ENCODE results near the gene GRID2.
"Not testable (repeated sequence)": the region's sequence is repeated elsewhere in the genome, so short reads cannot be mapped to it uniquely, and the experiment has no call there.

Gene GRID2

GRCh38 chr4:92442131-92442530, 138.4 kb downstream of the GRID2 start:
- H3K27me3 ChIP-seq (replicated peaks; ENCODE audit: control insufficient read depth, insufficient read depth, low read length); DNase-seq (ENCODE audit: low read depth); H3K9ac ChIP-seq (ENCODE audit: low read length); H3K4me1 ChIP-seq (ENCODE audit: control insufficient read depth, insufficient read depth, low read length); H3K9me3 ChIP-seq (ENCODE audit: control insufficient read depth, low read length); H3K36me3 ChIP-seq (ENCODE audit: control insufficient read depth, insufficient read depth, low read length, severe bottlenecking); H3K4me3 ChIP-seq (ENCODE audit: low read length): not testable (repeated sequence)

- H3K4me3 ChIP-seq (ENCODE audit: low read length); H3K9me3 ChIP-seq (ENCODE audit: control insufficient read depth, low read length); H3K9ac ChIP-seq (ENCODE audit: low read length); H3K27me3 ChIP-seq (replicated peaks; ENCODE audit: control insufficient read depth, insufficient read depth, low read length); DNase-seq (ENCODE audit: low read depth); H3K4me1 ChIP-seq (ENCODE audit: control insufficient read depth, insufficient read depth, low read length); H3K36me3 ChIP-seq (ENCODE audit: control insufficient read depth, insufficient read depth, low read length, severe bottlenecking): not testable (repeated sequence)
Observed at GRCh38 chr4:92444143-92444843, 140.5 kb downstream of the GRID2 start.

GRCh38 chr4:92445127-92445526, 141.4 kb downstream of the GRID2 start:
- H3K4me1 ChIP-seq (ENCODE audit: control insufficient read depth, insufficient read depth, low read length) = no peaks in the 10 kb centered on the region
- H3K27me3 ChIP-seq (replicated peaks; ENCODE audit: control insufficient read depth, insufficient read depth, low read length) = no peaks in the 10 kb centered on the region

GRCh38 chr4:92447255-92447905, 143.6 kb downstream of the GRID2 start:
- Histone ChIP-seq H3K9me3 (ENCODE audit: control insufficient read depth, low read length) (no peaks in the 10 kb centered on the region), H3K4me3 (ENCODE audit: low read length) (no peak overlapping the region)

More at GRCh38 chr4:92445127-92445526, 141.4 kb downstream of the GRID2 start:
- no peak for DNase-seq (ENCODE audit: low read depth)
- no peaks in the 10 kb centered on the region for H3K9me3 ChIP-seq (ENCODE audit: control insufficient read depth, low read length)
- H3K9ac ChIP-seq (ENCODE audit: low read length) = no peak overlapping the region
- no peaks in the 10 kb centered on the region for H3K36me3 ChIP-seq (ENCODE audit: control insufficient read depth, insufficient read depth, low read length, severe bottlenecking)
- H3K4me3 ChIP-seq (ENCODE audit: low read length) = no peak overlapping the region

GRCh38 chr4:92448176-92448575, 144.4 kb downstream of the GRID2 start:
- H3K4me3 ChIP-seq (ENCODE audit: low read length); H3K9me3 ChIP-seq (ENCODE audit: control insufficient read depth, low read length); DNase-seq (ENCODE audit: low read depth); H3K27me3 ChIP-seq (replicated peaks; ENCODE audit: control insufficient read depth, insufficient read depth, low read length); H3K9ac ChIP-seq (ENCODE audit: low read length); H3K36me3 ChIP-seq (ENCODE audit: control insufficient read depth, insufficient read depth, low read length, severe bottlenecking); H3K4me1 ChIP-seq (ENCODE audit: control insufficient read depth, insufficient read depth, low read length): not testable (repeated sequence)

More at GRCh38 chr4:92447255-92447905, 143.6 kb downstream of the GRID2 start:
- no peaks in the 10 kb centered on the region for H3K27me3 ChIP-seq (replicated peaks; ENCODE audit: control insufficient read depth, insufficient read depth, low read length)
- peaks cover 6% of the 10 kb centered on the region for H3K4me1 ChIP-seq (ENCODE audit: control insufficient read depth, insufficient read depth, low read length)
- DNase-seq (ENCODE audit: low read depth) = no peak
- no peak overlapping the region for H3K9ac ChIP-seq (ENCODE audit: low read length)
- H3K36me3 ChIP-seq (ENCODE audit: control insufficient read depth, insufficient read depth, low read length, severe bottlenecking) = no peaks in the 10 kb centered on the region

GRCh38 chr4:92450694-92451093, 146.9 kb downstream of the GRID2 start:
- no peak for DNase-seq (ENCODE audit: low read depth)
- no peak overlapping the region for H3K4me3 ChIP-seq (ENCODE audit: low read length)
- no peaks in the 10 kb centered on the region for H3K9me3 ChIP-seq (ENCODE audit: control insufficient read depth, low read length)
- H3K9ac ChIP-seq (ENCODE audit: low read length) = no peak overlapping the region
- H3K4me1 ChIP-seq (ENCODE audit: control insufficient read depth, insufficient read depth, low read length) = peaks cover 18% of the 10 kb centered on the region
- H3K36me3 ChIP-seq (ENCODE audit: control insufficient read depth, insufficient read depth, low read length, severe bottlenecking) = no peaks in the 10 kb centered on the region
- H3K27me3 ChIP-seq (replicated peaks; ENCODE audit: control insufficient read depth, insufficient read depth, low read length) = no peaks in the 10 kb centered on the region

DNA sequence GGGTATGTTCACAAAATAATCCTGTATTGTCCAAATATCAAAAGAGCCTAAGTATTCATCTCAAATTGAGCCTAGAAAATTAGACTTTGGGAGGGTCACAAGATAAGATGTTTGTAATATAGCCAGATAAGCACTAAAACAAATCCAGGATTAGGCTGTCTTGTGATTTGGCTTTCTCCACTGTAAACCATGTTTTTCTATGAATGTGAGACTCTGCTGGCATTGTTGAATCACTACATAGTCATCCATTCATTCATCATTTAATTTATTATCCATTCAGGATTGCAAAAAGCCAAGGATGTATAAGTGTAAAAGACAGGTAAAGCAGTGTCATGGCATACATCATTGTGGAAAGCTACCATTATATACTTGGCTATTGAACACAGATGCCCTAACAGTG, 148.0 kb downstream of the GRID2 start:
- Histone ChIP-seq H3K9me3 (ENCODE audit: control insufficient read depth, low read length) (no peaks in the 10 kb centered on the region), H3K4me3 (ENCODE audit: low read length) (no peak overlapping the region), H3K4me1 (ENCODE audit: control insufficient read depth, insufficient read depth, low read length) (peaks cover 18% of the 10 kb centered on the region), H3K9ac (ENCODE audit: low read length) (no peak overlapping the region), H3K36me3 (ENCODE audit: control insufficient read depth, insufficient read depth, low read length, severe bottlenecking) (no peaks in the 10 kb centered on the region), H3K27me3 (replicated peaks; ENCODE audit: control insufficient read depth, insufficient read depth, low read length) (no peaks in the 10 kb centered on the region)
- no peak for DNase-seq (ENCODE audit: low read depth)

DNA sequence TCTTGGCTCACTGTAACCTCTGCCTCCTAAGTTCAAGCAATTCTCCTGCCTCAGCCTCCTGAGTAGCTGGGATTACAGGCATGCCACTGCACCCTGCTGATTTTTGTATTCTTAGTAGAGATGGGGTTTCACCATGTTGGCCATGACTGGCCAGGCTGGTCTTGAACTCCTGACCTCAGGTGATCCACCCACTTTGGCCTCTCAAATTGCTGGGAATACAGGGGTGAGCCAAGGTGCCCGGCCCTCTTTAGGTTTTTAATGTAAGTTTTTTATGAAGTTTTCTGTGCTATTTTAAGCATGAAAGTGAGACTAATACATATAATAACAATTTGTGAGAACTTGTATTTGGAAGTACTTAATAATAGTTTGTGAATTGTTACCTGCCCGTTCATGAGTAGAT, 148.6 kb downstream of the GRID2 start:
- peaks cover 18% of the 10 kb centered on the region for H3K4me1 ChIP-seq (ENCODE audit: control insufficient read depth, insufficient read depth, low read length)
- DNase-seq (ENCODE audit: low read depth); H3K36me3 ChIP-seq (ENCODE audit: control insufficient read depth, insufficient read depth, low read length, severe bottlenecking); H3K4me3 ChIP-seq (ENCODE audit: low read length); H3K9ac ChIP-seq (ENCODE audit: low read length); H3K9me3 ChIP-seq (ENCODE audit: control insufficient read depth, low read length); H3K27me3 ChIP-seq (replicated peaks; ENCODE audit: control insufficient read depth, insufficient read depth, low read length): not testable (repeated sequence)

GRCh38 chr4:92455329-92455839, 151.6 kb downstream of the GRID2 start:
- no peaks in the 10 kb centered on the region for H3K27me3 ChIP-seq (replicated peaks; ENCODE audit: control insufficient read depth, insufficient read depth, low read length)
- H3K4me1 ChIP-seq (ENCODE audit: control insufficient read depth, insufficient read depth, low read length) = peaks cover 18% of the 10 kb centered on the region
- no peak for DNase-seq (ENCODE audit: low read depth)
- H3K9me3 ChIP-seq (ENCODE audit: control insufficient read depth, low read length) = no peaks in the 10 kb centered on the region
- H3K9ac ChIP-seq (ENCODE audit: low read length) = no peak overlapping the region
- no peaks in the 10 kb centered on the region for H3K36me3 ChIP-seq (ENCODE audit: control insufficient read depth, insufficient read depth, low read length, severe bottlenecking)
- H3K4me3 ChIP-seq (ENCODE audit: low read length) = no peak overlapping the region

GRCh38 chr4:92455951-92456350, 152.2 kb downstream of the GRID2 start:
- no peaks in the 10 kb centered on the region for H3K36me3 ChIP-seq (ENCODE audit: control insufficient read depth, insufficient read depth, low read length, severe bottlenecking)

GRCh38 chr4:92461732-92462131, 158.0 kb downstream of the GRID2 start:
- H3K4me3 ChIP-seq (ENCODE audit: low read length) = no peak overlapping the region
- H3K9ac ChIP-seq (ENCODE audit: low read length) = no peak overlapping the region
- no peaks in the 10 kb centered on the region for H3K4me1 ChIP-seq (ENCODE audit: control insufficient read depth, insufficient read depth, low read length)
- no peaks in the 10 kb centered on the region for H3K27me3 ChIP-seq (replicated peaks; ENCODE audit: control insufficient read depth, insufficient read depth, low read length)
- DNase-seq (ENCODE audit: low read depth) = no peak
- H3K36me3 ChIP-seq (ENCODE audit: control insufficient read depth, insufficient read depth, low read length, severe bottlenecking) = no peaks in the 10 kb centered on the region
- no peaks in the 10 kb centered on the region for H3K9me3 ChIP-seq (ENCODE audit: control insufficient read depth, low read length)

More at GRCh38 chr4:92455951-92456350, 152.2 kb downstream of the GRID2 start:
- Histone ChIP-seq H3K27me3 (replicated peaks; ENCODE audit: control insufficient read depth, insufficient read depth, low read length) (no peaks in the 10 kb centered on the region), H3K4me3 (ENCODE audit: low read length) (no peak overlapping the region), H3K9ac (ENCODE audit: low read length) (no peak overlapping the region), H3K4me1 (ENCODE audit: control insufficient read depth, insufficient read depth, low read length) (peaks cover 18% of the 10 kb centered on the region), H3K9me3 (ENCODE audit: control insufficient read depth, low read length) (no peaks in the 10 kb centered on the region)
- DNase-seq (ENCODE audit: low read depth) = no peak

Measured in adipocyte (in vitro differentiated cells).